Medulla oblongata (tissue), 1 donor: ENCODE measurements around the gene ZNF513.
"Not testable (repeated sequence)": the region's sequence is repeated elsewhere in the genome, so short reads cannot be mapped to it uniquely, and the experiment has no call there.

Source experiments
- DNase-seq: peaks from one replicate; pipeline ENCODE4 v3.0.0-alpha.2; 2015; ENCODE audit errors: extremely low spot score

The ZNF513 gene

GRCh38 chr2:27356056-27356381, 24.5 kb downstream of the ZNF513 start:
- peak; percentile 38 for DNase-seq

GRCh38 chr2:27354597-27354927, 26.0 kb downstream of the ZNF513 start:
- DNase-seq = no peak

- no peak for DNase-seq
Observed at GRCh38 chr2:27353762-27354596, 26.6 kb downstream of the ZNF513 start.

- not testable (repeated sequence) for DNase-seq
Observed at GRCh38 chr2:27353386-27353761, 27.2 kb downstream of the ZNF513 start.

- no peak for DNase-seq
Observed at GRCh38 chr2:27351802-27352598, 28.5 kb downstream of the ZNF513 start.

- DNase-seq = no peak
Observed at GRCh38 chr2:27350106-27350693, 30.3 kb downstream of the ZNF513 start.

- no peak for DNase-seq
Observed at GRCh38 chr2:27347641-27348040, 32.9 kb downstream of the ZNF513 start.

- DNase-seq = no peak
Observed at GRCh38 chr2:27336173-27336572, 44.4 kb downstream of the ZNF513 start.

GRCh38 chr2:27335311-27335710, 45.2 kb downstream of the ZNF513 start:
- no peak for DNase-seq
